ENCODE results near the gene EPB41L3. TPM values are rescaled to one million over a fixed set of nuclear protein-coding genes. Genes with fewer than 3 reads are reported as not detected.
"Not testable (repeated sequence)": the region's sequence is repeated elsewhere in the genome, so short reads cannot be mapped to it uniquely, and the experiment has no call there.

EPB41L3 gene
- total RNA-seq, 1 donor from 2014 or later = 1.6 TPM

DNA sequence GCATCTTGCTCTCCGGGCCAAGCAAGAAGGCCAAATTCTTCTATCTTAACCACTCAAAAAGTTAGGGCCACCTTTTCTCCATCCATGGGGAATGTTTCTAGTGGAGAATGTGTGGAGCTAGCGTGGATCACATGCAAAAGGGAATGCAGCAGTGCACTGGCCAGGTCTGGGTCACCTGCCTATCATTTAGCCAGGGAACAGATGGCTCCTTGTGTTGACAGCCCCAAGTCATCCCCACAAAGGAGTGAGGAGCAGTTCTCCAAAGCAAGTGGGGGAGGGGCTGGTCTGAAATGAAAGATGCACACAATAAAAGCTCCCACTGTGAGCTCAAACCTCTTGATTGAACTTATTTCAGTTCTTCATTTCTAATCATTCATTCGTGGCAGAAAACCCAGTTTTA, 19.1 kb downstream of the EPB41L3 start:
- DNase-seq (ENCODE audit: low spot score) = no peak
- no peaks in the 10 kb centered on the region for H3K9me3 Mint-ChIP-seq

DNA sequence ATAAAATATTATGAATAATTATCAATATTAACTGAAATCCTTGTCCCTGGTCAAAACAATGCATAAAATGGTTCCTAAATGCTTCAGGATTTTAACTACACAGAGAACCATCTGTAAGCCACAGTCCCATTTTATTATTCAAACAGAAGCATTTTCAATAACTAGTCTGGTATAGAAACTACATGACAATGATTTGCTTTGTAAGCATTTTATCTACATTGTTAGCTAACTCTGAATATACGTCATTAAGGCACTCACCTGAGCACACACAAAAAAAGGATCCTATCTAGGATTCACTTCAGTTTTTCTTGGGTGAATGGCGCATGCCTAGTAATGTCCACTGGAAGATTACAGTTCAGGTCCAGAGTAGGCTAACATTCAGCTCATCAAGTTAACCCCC, 22.8 kb downstream of the EPB41L3 start:
- Mint-ChIP-seq H3K27ac (no peak overlapping the region), H3K4me3 (ENCODE audit: low read depth) (no peak overlapping the region), H3K4me1 (ENCODE audit: low read depth) (no peaks in the 10 kb centered on the region), H3K36me3 (ENCODE audit: low read depth) (no peaks in the 10 kb centered on the region), H3K27me3 (ENCODE audit: low read depth) (no peaks in the 10 kb centered on the region), H3K9me3 (no peaks in the 10 kb centered on the region)
- intact Hi-C loops (cut with micrococcal nuclease) = no loop called here
- no peak for DNase-seq (ENCODE audit: low spot score)

More for the DNA sequence above, 19.1 kb downstream of the EPB41L3 start:
- intact Hi-C loops (cut with micrococcal nuclease) = no loop called here
- Mint-ChIP-seq H3K27me3 (ENCODE audit: low read depth) (no peaks in the 10 kb centered on the region), H3K4me3 (ENCODE audit: low read depth) (no peak overlapping the region), H3K4me1 (ENCODE audit: low read depth) (no peaks in the 10 kb centered on the region), H3K36me3 (ENCODE audit: low read depth) (no peaks in the 10 kb centered on the region), H3K27ac (no peak overlapping the region)

DNA sequence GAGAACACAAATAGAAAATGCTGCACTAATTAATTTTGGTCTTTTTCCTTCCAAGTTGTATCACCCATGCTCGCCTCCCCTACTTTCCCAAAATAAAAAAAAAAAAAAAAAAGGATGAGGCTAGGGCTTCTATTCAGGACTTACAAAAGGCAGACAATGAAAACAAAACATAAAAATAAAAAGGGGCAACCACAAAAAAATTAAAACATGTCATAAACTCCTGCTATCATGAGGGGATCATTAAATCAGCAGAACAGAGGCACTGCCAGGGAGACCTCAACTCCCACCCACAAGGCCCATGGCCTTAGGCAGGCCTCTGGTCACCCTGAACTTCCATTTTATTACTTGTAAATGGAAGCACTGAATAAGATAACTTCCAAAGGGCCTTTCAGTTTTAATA, 23.3 kb downstream of the EPB41L3 start:
- intact Hi-C loops (cut with micrococcal nuclease) = no loop called here
- Mint-ChIP-seq H3K27me3 (ENCODE audit: low read depth) (no peaks in the 10 kb centered on the region), H3K4me3 (ENCODE audit: low read depth) (no peak overlapping the region), H3K4me1 (ENCODE audit: low read depth) (no peaks in the 10 kb centered on the region), H3K36me3 (ENCODE audit: low read depth) (no peaks in the 10 kb centered on the region), H3K9me3 (no peaks in the 10 kb centered on the region), H3K27ac (no peak overlapping the region)
- DNase-seq (ENCODE audit: low spot score) = no peak

DNA sequence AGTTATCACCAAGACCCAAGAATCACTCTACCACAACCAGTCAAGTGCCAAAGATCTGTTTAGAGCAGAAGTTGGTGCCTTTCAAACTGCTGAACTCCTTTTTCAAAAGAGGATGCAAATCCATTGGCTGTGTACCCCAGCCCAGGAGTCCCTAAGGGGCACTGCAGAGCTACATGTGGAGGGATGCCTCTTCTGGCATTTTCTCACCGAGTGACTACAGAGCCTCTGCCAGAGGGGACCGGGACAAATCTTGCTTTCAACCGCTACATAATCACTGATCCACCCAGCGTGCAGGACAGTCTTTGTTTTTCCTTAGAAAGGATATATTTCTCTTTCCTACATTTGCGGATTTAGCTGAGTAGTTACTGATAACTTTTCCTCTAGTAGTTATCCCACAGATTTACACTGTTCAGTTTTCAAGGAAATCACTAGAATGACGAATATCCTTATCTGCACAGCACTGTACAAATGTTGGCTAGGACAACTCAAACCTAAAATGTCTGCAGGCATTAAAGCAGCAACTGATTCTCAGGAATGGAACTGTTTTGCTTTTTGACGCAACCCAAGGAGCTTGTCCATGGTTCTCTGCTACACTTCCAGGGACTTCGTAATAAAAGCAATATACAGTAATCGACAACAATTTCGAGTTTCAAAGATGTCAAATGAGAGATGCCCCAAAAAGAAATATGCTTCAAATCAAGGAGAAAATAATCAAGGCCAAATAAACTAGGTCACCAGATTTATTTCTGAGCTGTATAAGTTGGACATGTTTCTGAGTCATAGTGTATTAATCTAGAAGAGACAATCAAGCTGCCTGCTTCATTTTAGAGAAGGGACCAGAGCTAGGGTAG, 24.1 kb downstream of the EPB41L3 start:
- DNase-seq (ENCODE audit: low spot score) = no peak
- intact Hi-C loops (cut with micrococcal nuclease) = no loop called here
- no peak overlapping the region for H3K4me3 Mint-ChIP-seq (ENCODE audit: low read depth)
- H3K27ac Mint-ChIP-seq = no peak overlapping the region
- H3K4me1 Mint-ChIP-seq (ENCODE audit: low read depth) = no peaks in the 10 kb centered on the region
- H3K9me3 Mint-ChIP-seq = no peaks in the 10 kb centered on the region
- H3K27me3 Mint-ChIP-seq (ENCODE audit: low read depth) = no peaks in the 10 kb centered on the region
- H3K36me3 Mint-ChIP-seq (ENCODE audit: low read depth) = no peaks in the 10 kb centered on the region

DNA sequence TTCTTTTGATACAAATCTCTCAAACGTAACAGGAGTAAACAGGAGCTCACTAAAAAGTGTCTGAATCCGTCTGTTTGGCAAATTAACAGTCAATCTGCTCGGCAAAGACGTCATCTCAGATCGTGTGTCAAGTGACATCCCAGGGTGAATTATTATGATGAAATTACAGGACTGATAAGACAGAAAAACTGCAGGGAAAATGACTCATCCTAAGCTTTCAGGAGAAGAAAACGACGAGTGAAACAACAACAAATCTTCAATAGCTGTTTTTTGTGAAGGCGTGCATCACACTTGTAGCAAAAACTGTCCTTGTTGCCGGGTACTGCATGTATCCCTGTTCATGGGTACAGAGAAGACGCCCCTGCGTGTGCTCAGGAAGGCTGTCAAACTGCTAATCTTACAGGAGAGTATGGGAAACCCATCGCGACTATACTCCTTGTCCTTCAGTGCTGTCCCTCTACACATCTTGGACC, 24.9 kb downstream of the EPB41L3 start:
- no peaks in the 10 kb centered on the region for H3K36me3 Mint-ChIP-seq (ENCODE audit: low read depth)
- H3K27me3 Mint-ChIP-seq (ENCODE audit: low read depth) = no peaks in the 10 kb centered on the region
- no peak overlapping the region for H3K4me3 Mint-ChIP-seq (ENCODE audit: low read depth)
- no peak for DNase-seq (ENCODE audit: low spot score)
- H3K4me1 Mint-ChIP-seq (ENCODE audit: low read depth) = no peaks in the 10 kb centered on the region
- no peaks in the 10 kb centered on the region for H3K9me3 Mint-ChIP-seq
- intact Hi-C loops (cut with micrococcal nuclease) = no loop called here
- H3K27ac Mint-ChIP-seq = no peak overlapping the region

DNA sequence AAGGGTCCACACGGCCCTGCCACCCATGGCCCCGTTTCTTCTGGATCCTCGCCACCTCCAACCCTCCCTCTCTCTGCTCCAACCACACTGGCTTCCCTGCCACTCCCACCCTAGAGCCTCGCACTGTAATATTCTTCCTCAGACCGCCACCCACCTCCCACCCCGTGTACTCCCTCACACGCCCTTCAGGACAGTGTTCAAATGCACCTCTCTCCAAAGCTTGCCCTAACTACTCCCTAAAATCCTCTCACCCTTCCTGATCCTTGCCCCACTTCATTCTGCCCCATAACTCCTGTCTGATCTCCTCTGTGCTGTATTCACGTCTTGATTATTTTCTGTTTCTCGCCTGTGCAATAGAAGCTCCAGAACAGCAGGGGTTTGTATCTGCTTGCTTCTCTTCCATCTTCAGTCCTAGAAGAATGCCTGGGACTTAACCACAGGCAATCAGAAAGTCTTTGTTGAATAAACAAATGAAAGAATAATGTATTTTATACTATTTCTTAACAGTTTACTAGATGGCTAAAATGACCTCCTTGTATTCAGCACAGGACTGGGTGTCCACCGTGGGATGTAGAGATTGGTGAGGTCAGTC, 25.5 kb downstream of the EPB41L3 start:
- H3K9me3 Mint-ChIP-seq = no peaks in the 10 kb centered on the region
- no peak overlapping the region for H3K4me3 Mint-ChIP-seq (ENCODE audit: low read depth)
- H3K36me3 Mint-ChIP-seq (ENCODE audit: low read depth) = no peaks in the 10 kb centered on the region
- H3K4me1 Mint-ChIP-seq (ENCODE audit: low read depth) = no peaks in the 10 kb centered on the region
- intact Hi-C loops (cut with micrococcal nuclease) = no loop called here
- no peaks in the 10 kb centered on the region for H3K27me3 Mint-ChIP-seq (ENCODE audit: low read depth)
- H3K27ac Mint-ChIP-seq = no peak overlapping the region
- DNase-seq (ENCODE audit: low spot score) = no peak

DNA sequence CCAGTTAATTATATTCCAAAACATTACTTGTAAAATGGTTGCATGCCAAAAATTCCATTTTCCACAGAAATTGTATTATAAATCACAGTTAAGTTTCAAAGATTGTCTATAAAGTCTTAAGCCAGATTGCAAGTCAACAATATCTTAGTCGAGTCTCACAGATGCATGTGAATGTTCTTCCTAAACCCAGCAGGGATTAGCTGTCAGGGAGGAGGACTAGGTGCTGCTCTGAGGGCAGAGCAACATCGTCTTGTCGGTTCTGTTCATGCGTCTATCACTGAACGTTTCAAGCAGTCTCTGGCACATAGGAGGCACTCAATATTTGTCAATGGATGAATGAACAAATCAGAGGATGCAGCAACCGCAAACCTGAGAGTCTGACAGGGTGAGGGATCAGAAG, 27.0 kb downstream of the EPB41L3 start:
- no peaks in the 10 kb centered on the region for H3K4me1 Mint-ChIP-seq (ENCODE audit: low read depth)
- H3K36me3 Mint-ChIP-seq (ENCODE audit: low read depth) = no peaks in the 10 kb centered on the region
- no peaks in the 10 kb centered on the region for H3K9me3 Mint-ChIP-seq
- H3K4me3 Mint-ChIP-seq (ENCODE audit: low read depth) = no peak overlapping the region
- DNase-seq (ENCODE audit: low spot score) = no peak
- H3K27me3 Mint-ChIP-seq (ENCODE audit: low read depth) = no peaks in the 10 kb centered on the region
- no peak overlapping the region for H3K27ac Mint-ChIP-seq
- intact Hi-C loops (cut with micrococcal nuclease) = no loop called here

DNA sequence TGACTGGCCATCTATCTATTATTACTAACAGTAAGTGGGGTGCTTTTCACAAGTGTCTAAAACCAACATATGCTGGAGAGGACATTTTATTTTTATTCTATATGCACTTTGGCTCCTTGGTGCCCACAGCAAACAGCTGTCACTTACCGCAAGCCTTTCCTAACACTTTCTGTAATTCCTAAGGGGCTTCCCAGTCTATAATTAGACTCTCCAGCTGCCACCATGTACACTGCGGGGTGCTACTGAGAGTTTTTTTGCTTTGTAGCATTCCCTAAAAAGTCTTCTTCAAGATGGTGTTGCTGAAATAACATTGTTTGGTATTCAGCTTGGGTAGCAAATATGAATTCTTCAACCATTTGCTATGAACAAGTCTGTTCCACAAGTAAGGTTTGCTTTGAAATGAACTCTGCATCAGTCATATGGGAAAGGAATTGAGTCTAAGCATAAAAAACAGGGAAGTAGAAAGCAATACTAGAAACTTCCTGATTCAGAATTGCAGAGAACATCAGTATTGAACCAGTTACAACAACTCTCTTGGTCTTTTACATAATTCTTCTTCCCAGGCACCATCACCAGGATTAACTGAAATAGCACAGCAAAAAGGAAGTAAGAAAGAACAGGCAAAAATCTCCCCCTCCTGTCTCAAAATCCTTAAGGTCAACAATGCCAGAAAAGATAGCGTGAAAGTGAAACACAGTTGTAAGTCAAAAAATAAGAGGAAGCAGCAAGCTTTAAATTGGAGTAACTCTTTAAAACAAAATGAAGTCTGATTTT, 28.6 kb downstream of the EPB41L3 start:
- intact Hi-C loops (cut with micrococcal nuclease) = no loop called here
- H3K4me1 Mint-ChIP-seq (ENCODE audit: low read depth) = no peaks in the 10 kb centered on the region
- H3K9me3 Mint-ChIP-seq = no peaks in the 10 kb centered on the region
- H3K36me3 Mint-ChIP-seq (ENCODE audit: low read depth) = no peaks in the 10 kb centered on the region
- no peak overlapping the region for H3K27ac Mint-ChIP-seq
- no peak overlapping the region for H3K4me3 Mint-ChIP-seq (ENCODE audit: low read depth)
- DNase-seq (ENCODE audit: low spot score) = no peak
- H3K27me3 Mint-ChIP-seq (ENCODE audit: low read depth) = no peaks in the 10 kb centered on the region

DNA sequence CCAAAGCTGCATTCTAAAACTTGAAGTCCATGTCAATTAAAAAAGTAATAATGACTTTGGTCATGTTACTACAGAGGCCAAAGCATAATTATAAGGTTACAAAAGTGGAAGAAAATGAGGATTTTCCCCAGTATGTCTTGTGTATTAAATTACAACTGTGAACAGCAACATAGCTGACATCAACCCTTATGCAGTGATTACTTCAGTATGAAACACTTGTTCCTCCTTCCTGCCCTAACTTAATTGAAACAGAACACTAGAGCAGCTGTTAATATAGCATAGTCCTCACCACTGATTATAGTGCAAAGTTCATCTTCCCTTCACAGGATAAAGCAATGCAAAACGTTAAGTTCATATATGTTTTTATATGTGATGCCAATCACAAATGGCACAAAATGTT, 29.9 kb downstream of the EPB41L3 start:
- Mint-ChIP-seq H3K36me3 (ENCODE audit: low read depth) (no peaks in the 10 kb centered on the region), H3K27me3 (ENCODE audit: low read depth) (no peaks in the 10 kb centered on the region), H3K27ac (no peak overlapping the region), H3K9me3 (no peaks in the 10 kb centered on the region), H3K4me3 (ENCODE audit: low read depth) (no peak overlapping the region), H3K4me1 (ENCODE audit: low read depth) (no peaks in the 10 kb centered on the region)
- intact Hi-C loops (cut with micrococcal nuclease) = no loop called here
- no peak for DNase-seq (ENCODE audit: low spot score)

DNA sequence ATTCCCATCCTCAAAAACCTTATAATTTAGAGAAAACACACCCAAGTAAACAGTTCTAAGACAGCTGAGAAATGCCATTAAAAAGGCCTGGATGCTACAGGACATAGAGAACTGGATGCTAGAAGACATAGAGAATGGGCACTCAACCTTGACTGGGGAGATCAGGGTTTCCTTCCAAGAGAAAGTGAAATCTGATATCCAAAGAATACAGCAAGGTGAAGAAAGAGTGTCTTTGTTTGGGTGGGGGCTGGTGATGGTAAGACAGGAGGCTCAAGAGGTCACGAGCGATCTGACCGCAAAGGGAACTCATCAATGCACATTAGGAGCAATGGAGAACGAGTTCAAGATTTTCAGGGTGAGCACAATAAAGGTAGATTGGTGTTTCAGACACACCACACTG, 31.6 kb downstream of the EPB41L3 start:
- Mint-ChIP-seq H3K9me3 (no peaks in the 10 kb centered on the region), H3K27ac (no peak overlapping the region), H3K36me3 (ENCODE audit: low read depth) (no peaks in the 10 kb centered on the region), H3K4me1 (ENCODE audit: low read depth) (no peaks in the 10 kb centered on the region), H3K27me3 (ENCODE audit: low read depth) (no peaks in the 10 kb centered on the region), H3K4me3 (ENCODE audit: low read depth) (no peak overlapping the region)
- intact Hi-C loops (cut with micrococcal nuclease) = no loop called here
- DNase-seq (ENCODE audit: low spot score) = no peak

DNA sequence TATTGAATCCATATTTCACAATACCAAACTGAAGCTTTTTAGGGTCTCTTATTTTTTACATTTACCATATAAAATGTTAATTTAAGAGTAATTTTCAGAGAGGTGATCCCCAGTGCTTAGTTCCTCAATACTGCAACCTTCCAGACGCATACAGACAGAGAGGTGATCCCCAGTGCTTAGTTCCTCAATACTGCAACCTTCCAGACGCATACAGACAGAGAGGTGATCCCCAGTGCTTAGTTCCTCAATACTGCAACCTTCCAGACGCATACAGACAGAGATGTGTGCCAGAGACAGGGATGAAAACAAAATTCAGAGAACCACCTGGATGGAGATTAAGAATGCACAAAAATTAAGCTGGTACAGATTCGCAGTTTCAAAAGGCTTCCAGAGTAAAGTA, 32.3 kb downstream of the EPB41L3 start:
- H3K27me3 Mint-ChIP-seq (ENCODE audit: low read depth); H3K36me3 Mint-ChIP-seq (ENCODE audit: low read depth); H3K9me3 Mint-ChIP-seq; H3K27ac Mint-ChIP-seq; intact Hi-C loops (cut with micrococcal nuclease); H3K4me1 Mint-ChIP-seq (ENCODE audit: low read depth); DNase-seq (ENCODE audit: low spot score); H3K4me3 Mint-ChIP-seq (ENCODE audit: low read depth): not testable (repeated sequence)

DNA sequence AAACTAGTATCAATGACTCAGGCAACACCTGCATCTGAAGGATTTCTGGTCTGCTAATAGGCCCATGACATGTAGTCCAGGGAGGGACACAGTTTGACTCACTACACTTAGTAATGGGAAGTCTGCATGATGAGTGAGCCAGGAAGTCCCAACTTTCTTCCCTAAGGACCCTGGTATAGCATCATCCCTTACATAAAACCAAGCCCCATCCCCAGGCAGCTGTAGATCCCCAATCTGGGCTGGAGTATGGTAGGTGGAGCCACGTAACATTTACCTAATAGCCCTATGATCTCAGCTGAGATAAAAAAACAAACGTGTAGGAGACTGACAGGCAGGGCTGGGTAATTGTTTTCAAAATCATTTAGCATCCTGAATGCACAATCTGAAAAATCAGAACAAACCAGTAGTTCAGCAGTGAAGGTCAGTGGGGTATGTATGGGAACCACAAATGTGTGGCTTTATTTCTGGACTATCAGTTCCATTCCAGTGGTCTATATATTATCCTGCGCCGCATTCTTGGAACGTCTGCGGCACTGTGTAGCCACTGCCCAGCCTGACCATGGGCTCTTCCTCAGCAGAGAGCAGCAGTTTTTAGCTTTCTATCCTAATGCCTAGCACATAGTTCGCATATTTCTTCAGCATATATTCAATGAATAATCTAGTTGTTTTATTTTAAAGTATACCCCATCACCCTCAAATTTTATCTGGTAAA, 33.5 kb downstream of the EPB41L3 start:
- no peaks in the 10 kb centered on the region for H3K27me3 Mint-ChIP-seq (ENCODE audit: low read depth)
- no peaks in the 10 kb centered on the region for H3K4me1 Mint-ChIP-seq (ENCODE audit: low read depth)
- H3K9me3 Mint-ChIP-seq = no peaks in the 10 kb centered on the region
- DNase-seq (ENCODE audit: low spot score) = no peak
- no peak overlapping the region for H3K27ac Mint-ChIP-seq
- intact Hi-C loops (cut with micrococcal nuclease) = no loop called here
- H3K4me3 Mint-ChIP-seq (ENCODE audit: low read depth) = no peak overlapping the region
- H3K36me3 Mint-ChIP-seq (ENCODE audit: low read depth) = no peaks in the 10 kb centered on the region

All from activated T-helper 2 cell treated with anti-CD3 and anti-CD28 coated beads, Interferon-gamma antibody, Interleukin-2, Interleukin-4, amounts not matched to agents 10 μg/mL and 5 μg/mL and 100 μg/mL, durations not matched to agents 14 hours and 24 hours and 36 hours (primary cell).